GM10847 (cell line): Measurements from ENCODE around the gene DNASE1L2.

Experiments
- POLR2A ChIP-seq: IDR thresholded peaks from 2 replicates; pipeline ENCODE4 v1.6.1; 2011; ENCODE audit not compliant: insufficient read length; ENCODE audit errors: extremely low read depth

DNASE1L2 gene

GRCh38 chr16:2280981-2281542, 44.8 kb downstream of the DNASE1L2 start:
- no peak for TF ChIP-seq POLR2A

- no peak for TF ChIP-seq POLR2A
These were observed 46.0 kb downstream of the DNASE1L2 start for GRCh38 chr16:2282262-2282661.

- TF ChIP-seq POLR2A: no peak
These were observed 46.8 kb downstream of the DNASE1L2 start for GRCh38 chr16:2282866-2283555.

GRCh38 chr16:2284001-2284770, 47.9 kb downstream of the DNASE1L2 start:
- TF ChIP-seq POLR2A: no peak

- no peak for TF ChIP-seq POLR2A
These were observed 48.7 kb downstream of the DNASE1L2 start for GRCh38 chr16:2284797-2285576.

GRCh38 chr16:2285731-2286191, 49.5 kb downstream of the DNASE1L2 start:
- no peak for TF ChIP-seq POLR2A

GRCh38 chr16:2286550-2286949, 50.3 kb downstream of the DNASE1L2 start:
- no peak for TF ChIP-seq POLR2A

- TF ChIP-seq POLR2A: no peak
These were observed 51.8 kb downstream of the DNASE1L2 start for GRCh38 chr16:2287916-2288547.
